HG03095 (cell line): ENCODE results near the gene TOMM6.

Source experiments
- ATAC-seq: cut with Tn5 transposase; IDR thresholded peaks from one replicate; pipeline ENCODE4 v1.9.1; 2021; ENCODE audit warnings: moderate library complexity; ENCODE audit not compliant: unreplicated experiment

TOMM6 gene

DNA sequence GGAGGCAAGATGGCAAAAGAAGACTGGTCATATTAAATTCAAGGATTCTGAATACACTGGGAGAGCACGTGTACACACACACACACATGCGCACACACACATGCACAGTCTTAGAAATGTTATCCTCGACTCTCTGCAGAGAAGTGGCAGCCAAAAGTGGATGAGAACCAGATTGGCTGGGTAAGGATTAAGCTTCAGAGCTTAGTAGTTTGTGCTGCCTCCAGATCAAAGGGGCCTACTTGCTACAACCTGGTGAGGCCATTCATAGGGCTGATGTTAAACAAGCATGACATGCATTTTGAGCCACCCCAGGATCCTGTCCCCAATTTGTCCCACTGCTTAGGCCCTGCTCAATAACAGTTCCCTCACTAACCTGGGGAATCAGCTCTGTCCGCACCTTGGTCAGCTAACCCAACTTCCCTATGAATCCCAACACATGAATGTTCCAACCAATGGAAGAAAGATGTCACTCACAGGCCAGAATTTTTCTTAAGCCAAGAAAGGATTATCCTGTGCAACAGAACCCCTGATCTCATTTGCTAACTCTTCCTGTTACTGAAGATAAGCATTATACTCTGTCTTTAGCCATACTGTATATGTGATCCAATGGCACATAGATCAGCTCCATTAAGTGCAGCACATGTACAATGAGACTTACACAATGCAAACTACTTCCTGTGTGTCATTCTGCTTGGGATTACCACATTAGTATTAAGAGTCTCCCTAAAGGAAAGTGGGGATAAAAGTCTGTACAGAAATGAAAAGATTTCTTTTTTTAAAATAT is 31.0 kb downstream of the TOMM6 start:
- no peak for ATAC-seq

DNA sequence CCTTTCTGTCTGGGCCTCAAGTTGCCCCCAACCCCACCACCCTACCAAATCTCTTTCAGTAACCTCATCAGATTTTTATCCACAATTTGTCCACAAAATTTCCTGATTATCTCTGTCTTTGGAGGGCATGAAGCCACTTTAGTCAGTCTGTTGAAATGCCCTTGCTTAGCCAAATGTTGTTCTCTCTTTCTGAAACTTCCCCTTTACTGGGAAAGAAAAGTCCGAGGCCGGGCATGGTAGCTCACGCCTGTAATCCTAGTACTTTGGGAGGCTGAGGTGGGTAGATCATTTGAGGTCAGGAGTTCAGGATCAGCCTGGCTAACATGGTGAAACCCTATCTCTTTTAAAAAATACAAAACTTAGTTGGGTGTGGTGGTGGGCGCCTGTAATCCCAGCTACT is 33.8 kb downstream of the TOMM6 start:
- no peak for ATAC-seq

DNA sequence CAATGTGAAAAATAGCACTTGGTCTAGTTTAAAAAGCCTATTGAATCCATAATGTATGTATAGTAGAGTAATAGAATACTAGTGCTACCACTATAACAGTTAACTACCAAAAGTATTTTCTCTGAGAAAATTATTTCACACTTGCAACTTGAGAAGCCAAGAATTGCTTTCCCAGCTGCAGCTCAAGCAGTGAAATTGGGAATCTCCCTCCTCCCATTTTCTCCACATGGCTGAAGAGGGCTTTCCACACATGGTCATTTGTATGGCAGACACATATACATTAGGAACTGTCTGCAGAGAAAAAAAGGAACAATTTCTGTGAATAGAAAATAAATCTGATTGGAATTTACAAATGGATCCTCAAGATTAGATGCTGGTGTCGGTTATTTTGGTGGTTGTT is 34.5 kb downstream of the TOMM6 start:
- no peak for ATAC-seq

DNA sequence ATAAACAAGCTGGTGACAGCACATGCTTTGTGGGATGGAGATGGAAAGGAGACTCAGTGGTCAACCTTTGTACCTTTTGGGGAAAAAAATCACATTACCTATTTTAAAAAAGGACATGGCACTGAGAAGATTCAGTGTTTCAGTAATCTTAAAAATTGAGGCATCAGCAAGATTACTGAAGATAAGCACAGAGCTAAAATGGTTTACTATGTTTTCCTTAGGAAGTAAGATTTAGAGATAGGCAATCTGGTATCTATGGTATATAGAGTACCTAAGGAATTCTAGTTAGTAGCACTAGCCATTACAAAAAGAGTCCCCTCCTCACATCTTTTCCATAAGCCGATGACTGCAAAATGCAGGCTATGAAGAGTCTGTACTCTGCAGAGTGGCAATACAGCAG is 35.7 kb downstream of the TOMM6 start:
- ATAC-seq: no peak

DNA sequence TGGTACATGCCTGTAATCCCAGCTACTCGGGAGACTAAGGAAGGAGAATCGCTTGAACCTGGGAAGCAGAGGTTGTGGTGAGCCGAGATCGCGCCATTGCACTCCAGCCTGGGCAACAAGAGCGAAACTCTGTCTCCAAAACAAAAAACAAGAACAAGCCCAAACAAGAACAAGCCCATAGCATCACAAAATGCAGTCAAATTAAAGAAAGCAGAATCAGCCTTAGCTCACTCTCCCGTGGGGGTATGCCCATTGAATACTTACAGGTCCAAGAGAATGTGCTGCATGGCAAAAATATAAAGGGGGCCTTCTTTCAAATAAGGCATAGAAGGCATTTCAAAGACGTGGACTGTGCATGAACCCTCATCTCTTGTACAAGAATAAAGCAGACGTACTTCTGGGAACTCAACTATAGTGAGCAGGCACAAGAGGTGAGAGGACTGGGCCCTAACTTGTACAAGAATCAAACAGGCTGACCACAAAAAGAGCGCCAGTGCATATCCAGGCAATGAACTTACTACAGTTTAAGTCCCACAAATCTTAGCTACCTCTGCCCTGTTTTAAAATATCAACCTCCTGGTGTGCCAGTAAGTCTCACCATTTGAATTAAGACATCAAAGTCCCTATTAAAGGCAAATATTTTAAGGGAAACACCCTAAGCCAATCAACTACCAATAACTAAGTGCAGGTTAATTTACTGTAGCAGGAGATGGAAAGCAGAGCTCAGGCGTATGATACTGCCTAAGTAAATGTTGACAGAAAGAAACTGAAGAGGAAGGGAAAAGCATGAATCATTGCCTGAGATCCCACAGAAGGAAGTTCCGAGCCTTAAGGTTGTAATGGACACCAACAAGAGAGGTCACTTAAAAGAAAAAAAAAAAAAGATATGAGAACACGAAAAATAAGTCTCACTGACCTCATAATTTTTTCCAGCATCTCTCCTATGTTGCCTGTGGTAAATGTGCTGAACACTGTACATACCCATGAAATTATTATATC is 37.4 kb downstream of the TOMM6 start:
- no peak for ATAC-seq

DNA sequence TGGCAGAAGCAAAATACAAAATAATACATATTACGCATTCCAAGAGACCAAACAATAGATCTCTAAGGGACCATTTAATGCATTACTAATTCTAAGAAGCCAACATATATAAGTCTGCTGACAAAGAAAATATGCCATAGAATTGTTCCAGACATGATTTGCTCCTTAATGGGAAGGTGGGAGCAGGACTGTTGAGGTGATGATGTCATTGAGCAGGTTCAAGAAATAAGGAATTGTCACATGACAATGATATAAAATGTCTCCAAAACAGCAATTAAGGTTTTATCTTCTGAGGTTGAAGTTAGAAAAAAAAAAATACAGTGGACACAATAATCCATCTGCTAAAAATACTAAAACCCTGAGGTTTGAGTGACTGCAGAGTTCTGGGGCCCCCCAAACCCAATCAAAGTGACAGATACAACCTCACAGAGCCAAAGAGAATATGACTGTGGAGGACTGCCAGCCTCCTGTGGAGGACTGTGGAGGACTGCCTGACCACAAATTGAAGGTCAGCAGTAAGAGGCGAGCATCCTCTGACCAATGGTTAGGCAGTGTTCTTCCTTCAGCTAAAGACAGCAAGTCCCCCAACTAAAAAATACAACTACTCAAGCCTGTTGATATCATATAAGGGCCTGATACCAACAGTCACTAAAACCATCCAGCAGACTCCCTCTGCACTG is 39.0 kb downstream of the TOMM6 start:
- ATAC-seq: no peak

DNA sequence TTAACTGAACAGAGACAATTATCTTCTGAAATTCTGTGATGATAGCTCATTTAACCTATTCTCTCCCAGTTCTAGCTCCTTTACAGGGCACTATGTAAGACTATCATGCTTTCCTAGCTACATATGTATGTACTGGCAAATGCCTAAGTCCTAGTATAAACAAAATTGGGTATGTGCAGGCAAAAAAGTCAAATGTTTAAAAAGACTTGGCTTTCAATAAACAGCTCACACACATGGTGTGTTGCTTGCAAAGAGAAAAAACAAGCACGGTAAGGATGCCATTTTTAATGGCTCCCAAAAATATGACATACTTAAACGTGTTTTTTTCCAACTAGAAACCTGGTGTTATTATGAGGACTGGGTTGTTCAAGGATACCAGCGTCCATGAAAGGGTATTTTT is 44.8 kb downstream of the TOMM6 start:
- ATAC-seq: no peak

DNA sequence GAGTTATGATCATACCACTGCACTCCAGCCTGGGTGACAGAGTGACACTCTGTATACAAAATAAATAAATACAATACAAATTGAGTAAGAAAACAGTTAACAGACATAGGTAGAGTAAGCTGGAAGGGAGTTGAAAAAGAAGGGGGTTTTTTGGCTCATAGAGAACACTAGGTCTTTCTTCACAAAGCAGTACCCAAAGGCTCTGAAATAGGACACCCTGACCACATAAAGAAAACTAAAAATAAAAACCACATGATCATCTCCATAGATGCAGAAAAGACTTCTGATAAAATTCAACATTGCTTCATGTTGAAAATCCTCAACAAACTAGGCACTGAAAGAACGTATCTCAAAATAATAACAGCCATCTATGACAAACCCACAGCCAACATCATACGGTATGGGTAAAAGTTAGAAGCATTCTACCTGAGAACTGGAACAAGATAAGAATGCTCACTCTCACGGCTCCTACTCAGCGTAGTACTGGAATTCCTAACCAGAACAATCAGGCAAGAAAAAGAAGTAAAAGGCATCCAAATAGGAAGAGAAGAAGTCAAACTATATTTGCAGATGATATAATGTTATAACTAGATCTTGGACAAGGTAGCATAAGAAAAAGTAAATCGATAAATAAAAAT is 48.6 kb downstream of the TOMM6 start:
- ATAC-seq: no peak

DNA sequence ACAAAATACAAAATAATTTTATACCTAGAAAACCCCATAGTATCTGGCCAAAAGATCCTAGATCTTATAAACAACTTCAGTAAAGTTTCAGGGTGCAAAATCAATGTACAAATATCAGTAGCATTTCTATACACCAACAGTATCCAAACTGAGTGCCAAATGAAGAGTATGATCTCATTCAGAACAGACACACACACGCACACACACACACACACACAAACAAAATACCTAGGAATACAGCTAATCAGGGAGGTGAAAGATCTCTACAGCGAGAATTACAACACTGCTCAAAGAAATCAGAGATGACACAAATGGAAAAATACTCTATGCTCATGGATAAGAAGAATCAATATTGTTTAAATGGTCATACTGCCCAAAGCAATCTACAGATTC is 49.2 kb downstream of the TOMM6 start:
- no peak for ATAC-seq
